Smooth muscle cell (in vitro differentiated cells): ENCODE data around the gene MAL. TPM values are rescaled to one million over a fixed set of nuclear protein-coding genes. Genes with fewer than 3 reads are reported as not detected.

ENCODE experiments used
- DNase-seq: peaks from one replicate; lab custom pipeline; 2025; ENCODE audit not compliant: unreplicated experiment; lab: John Stamatoyannopoulos, UW
- H2AFZ ChIP-seq: fragments of 200-600 bp; sonication (generic); 2 replicates; pipeline ENCODE4 v1.6.0; 2016; ENCODE audit warnings: antibody characterized with exemption, low read depth, mild to moderate bottlenecking
- H3F3A ChIP-seq: fragments of 200-600 bp; sonication (generic); 2 replicates; pipeline ENCODE4 v1.6.0; 2017; ENCODE audit warnings: antibody characterized with exemption, low read depth
- H3K27ac ChIP-seq: fragments of 200-600 bp; sonication (generic); 2 replicates; pipeline ENCODE4 v1.5.1; 2016; ENCODE audit warnings: low read depth, mild to moderate bottlenecking
- H3K27me3 ChIP-seq: fragments of 200-600 bp; sonication (generic); 2 replicates; pipeline ENCODE4 v1.6.1; 2016; ENCODE audit warnings: low read depth, mild to moderate bottlenecking
- H3K36me3 ChIP-seq: fragments of 200-600 bp; sonication (generic); 2 replicates; pipeline ENCODE4 v1.5.1; 2016; ENCODE audit warnings: low read depth
- H3K4me1 ChIP-seq: fragments of 200-600 bp; sonication (generic); 2 replicates; pipeline ENCODE4 v1.5.1; 2016; ENCODE audit warnings: low read depth
- H3K4me2 ChIP-seq: fragments of 200-600 bp; sonication (generic); 2 replicates; pipeline ENCODE4 v1.6.0; 2016; ENCODE audit warnings: mild to moderate bottlenecking
- H3K4me3 ChIP-seq: fragments of 200-600 bp; sonication (generic); 2 replicates; pipeline ENCODE4 v1.5.1; 2016; ENCODE audit warnings: mild to moderate bottlenecking
- H3K79me2 ChIP-seq: fragments of 200-600 bp; sonication (generic); 2 replicates; pipeline ENCODE4 v1.6.0; 2016; ENCODE audit warnings: low read depth, mild to moderate bottlenecking
- H3K9ac ChIP-seq: fragments of 200-600 bp; sonication (generic); 2 replicates; pipeline ENCODE4 v1.6.0; 2016; ENCODE audit warnings: low read depth
- H3K9me3 ChIP-seq: fragments of 200-600 bp; sonication (generic); replicated peaks from 2 replicates; pipeline ENCODE4 v1.5.1; 2016; ENCODE audit warnings: low read depth
- H4K20me1 ChIP-seq: fragments of 200-600 bp; sonication (generic); 2 replicates; pipeline ENCODE4 v1.6.0; 2016; ENCODE audit warnings: low read depth
- CTCF ChIP-seq: fragments of 200-600 bp; sonication (generic); IDR thresholded peaks from 2 replicates; pipeline ENCODE4 v1.5.1; 2017; ENCODE audit warnings: borderline replicate concordance, mild to moderate bottlenecking, antibody characterized with exemption; ENCODE audit not compliant: insufficient read depth, poor library complexity, severe bottlenecking
- WGBS: methylation state at CpG from one replicate; pipeline ENCODE4 v1.1.7; 2016; ENCODE audit warnings: low lambda C conversion rate; 5-methylcytosine and 5-hydroxymethylcytosine counted together
- polyA plus RNA-seq: library from polyadenylated mRNA; unstranded; fragments of >200 nt; fragmentation: Nextera tagmentation; extraction: Ambion mirVana; gene quantifications from 2 replicates; pipeline ENCODE4 v1.2.1, GENCODE V29; 2016
- total RNA-seq: library from RNA; depleted of rRNA; stranded (reverse); fragments of >200 nt; gene quantifications from 2 replicates; pipeline ENCODE4 v1.2.3, GENCODE V29; 2014

The MAL gene
- total and polyA plus RNA-seq, 2 experiments from 2014 or later = not detected

- no peak overlapping the region for H3K27ac ChIP-seq
- 50% methylated on average over 3 of the region's 3 CpGs for WGBS
- H2AFZ ChIP-seq = no peak overlapping the region
- no peaks in the 10 kb centered on the region for H3K79me2 ChIP-seq
- no peaks in the 10 kb centered on the region for H4K20me1 ChIP-seq
- H3K4me3 ChIP-seq = no peak overlapping the region
- H3K4me2 ChIP-seq = no peak overlapping the region
- H3F3A ChIP-seq = no peaks in the 10 kb centered on the region
- H3K9ac ChIP-seq = no peak overlapping the region
- H3K36me3 ChIP-seq = no peaks in the 10 kb centered on the region
- no peak for TF ChIP-seq CTCF
- peaks cover 8% of the 10 kb centered on the region for H3K27me3 ChIP-seq
- no peaks in the 10 kb centered on the region for H3K4me1 ChIP-seq
- no peak for DNase-seq
- H3K9me3 ChIP-seq = no peaks in the 10 kb centered on the region
These were observed 6.8 kb downstream of the MAL start for GRCh38 chr2:95032341-95032740.

GRCh38 chr2:95032868-95033603 is 7.5 kb downstream of the MAL start:
- Histone ChIP-seq H3K4me1 (no peaks in the 10 kb centered on the region), H2AFZ (no peak overlapping the region), H3K9me3 (no peaks in the 10 kb centered on the region), H3K36me3 (no peaks in the 10 kb centered on the region), H3K27ac (no peak overlapping the region), H3K79me2 (no peaks in the 10 kb centered on the region), H3K4me2 (no peak overlapping the region), H4K20me1 (no peaks in the 10 kb centered on the region), H3K4me3 (no peak overlapping the region), H3K27me3 (peaks cover 3% of the 10 kb centered on the region), H3F3A (no peaks in the 10 kb centered on the region), H3K9ac (no peak overlapping the region)
- DNase-seq = no peak
- TF ChIP-seq CTCF = no peak
- WGBS = 78% methylated on average over 16 of the region's 16 CpGs

- no peak for DNase-seq
- no peaks in the 10 kb centered on the region for H4K20me1 ChIP-seq
- H3K79me2 ChIP-seq = no peaks in the 10 kb centered on the region
- no peaks in the 10 kb centered on the region for H3K4me1 ChIP-seq
- H3K27me3 ChIP-seq = no peaks in the 10 kb centered on the region
- H3F3A ChIP-seq = no peaks in the 10 kb centered on the region
- H3K4me2 ChIP-seq = no peak overlapping the region
- no peak overlapping the region for H3K9ac ChIP-seq
- H3K4me3 ChIP-seq = no peak overlapping the region
- no peaks in the 10 kb centered on the region for H3K36me3 ChIP-seq
- 91% methylated on average over 4 of the region's 4 CpGs for WGBS
- no peak overlapping the region for H2AFZ ChIP-seq
- H3K9me3 ChIP-seq = no peaks in the 10 kb centered on the region
- no peak overlapping the region for H3K27ac ChIP-seq
- TF ChIP-seq CTCF = no peak
These were observed 8.7 kb downstream of the MAL start for GRCh38 chr2:95034221-95034620.

GRCh38 chr2:95034818-95035217 is 9.3 kb downstream of the MAL start:
- WGBS = 51% methylated on average over 7 of the region's 7 CpGs
- H4K20me1 ChIP-seq = no peaks in the 10 kb centered on the region
- TF ChIP-seq CTCF = no peak

More at GRCh38 chr2:95034818-95035217, 9.3 kb downstream of the MAL start:
- Histone ChIP-seq H3K27me3 (no peaks in the 10 kb centered on the region), H3K27ac (no peak overlapping the region), H3F3A (no peaks in the 10 kb centered on the region), H3K9ac (no peak overlapping the region), H2AFZ (no peak overlapping the region), H3K4me1 (no peaks in the 10 kb centered on the region), H3K79me2 (no peaks in the 10 kb centered on the region), H3K36me3 (no peaks in the 10 kb centered on the region), H3K9me3 (no peaks in the 10 kb centered on the region), H3K4me3 (no peak overlapping the region), H3K4me2 (no peak overlapping the region)
- DNase-seq = no peak
